Uterus (tissue), 4 donors: ENCODE measurements around the gene ASPA. TPM values are rescaled to one million over a fixed set of nuclear protein-coding genes. Genes with fewer than 3 reads are reported as not detected.

Experiments used
- DNase-seq, 2 donors: peaks; one replicate each; pipeline ENCODE4 v3.0.0-alpha.2; 2019 to 2020
- H3K27ac ChIP-seq, 2 donors: fragments of 200-600 bp; sonication (generic); 1 replicate in 1 of 2; 2 replicates in 1 of 2; pipeline ENCODE4 v1.5.1; 2016 to 2018
- H3K27me3 ChIP-seq, 2 donors: fragments of 200-600 bp; sonication (generic); one replicate each; pipeline ENCODE4 v1.5.1; 2018 to 2019; ENCODE audit warnings: control low read depth in 1 of 2
- H3K36me3 ChIP-seq, 2 donors: fragments of 200-600 bp; sonication (generic); one replicate each; pipeline ENCODE4 v1.5.1; 2019; ENCODE audit warnings: control low read depth in 1 of 2
- H3K4me1 ChIP-seq, 2 donors: fragments of 200-600 bp; sonication (generic); one replicate each; pipeline ENCODE4 v1.5.1; 2018 to 2019; ENCODE audit warnings: control low read depth in 1 of 2
- H3K4me3 ChIP-seq, 2 donors: fragments of 200-600 bp; sonication (generic); 1 replicate in 1 of 2; 2 replicates in 1 of 2; pipeline ENCODE4 v1.5.1; 2018 to 2019; ENCODE audit warnings: mild to moderate bottlenecking in 1 of 2
- H3K9me3 ChIP-seq, 2 donors: fragments of 200-600 bp; sonication (generic); one replicate each; pipeline ENCODE4 v1.5.1; 2019; ENCODE audit warnings: control low read depth in 1 of 2
- CTCF ChIP-seq, 4 experiments: fragments of 200-600 bp in 2 of 4; fragments of 450-650 bp in 2 of 4; sonication (generic) in 2 of 4; IDR thresholded peaks; one replicate each; pipeline ENCODE4 v1.5.1; 2016 to 2019; ENCODE audit warnings: antibody characterized with exemption in 4 of 4, mild to moderate bottlenecking in 2 of 4, moderate library complexity in 1 of 4
- POLR2A ChIP-seq, 2 donors: fragments of 450-650 bp; IDR thresholded peaks; one replicate each; pipeline ENCODE4 v1.6.1; 2016; ENCODE audit warnings: antibody characterized with exemption in 2 of 2, mild to moderate bottlenecking in 1 of 2, moderate library complexity in 1 of 2
- intact Hi-C: fragments of 100-400 bp; cut with DNase I; formaldehyde crosslinking; loops from one replicate; pipeline ENCODE4 v1.15.1; 2023; ENCODE audit warnings: low total_unique reads
- total RNA-seq, 4 donors: library from RNA; depleted of rRNA in 3 of 4; stranded (reverse); fragments of >200 nt in 3 of 4; gene quantifications; one replicate each; pipeline versions ENCODE4 v1.1.0 to v1.2.4, GENCODE V29; 2014 to 2023
- donor health status: DM: yes; HTN: yes; CAD: no.

Gene ASPA
- total RNA-seq, 4 donors from 2014 or later, result 1.3 to 19.4 (median 12.1) TPM

DNA sequence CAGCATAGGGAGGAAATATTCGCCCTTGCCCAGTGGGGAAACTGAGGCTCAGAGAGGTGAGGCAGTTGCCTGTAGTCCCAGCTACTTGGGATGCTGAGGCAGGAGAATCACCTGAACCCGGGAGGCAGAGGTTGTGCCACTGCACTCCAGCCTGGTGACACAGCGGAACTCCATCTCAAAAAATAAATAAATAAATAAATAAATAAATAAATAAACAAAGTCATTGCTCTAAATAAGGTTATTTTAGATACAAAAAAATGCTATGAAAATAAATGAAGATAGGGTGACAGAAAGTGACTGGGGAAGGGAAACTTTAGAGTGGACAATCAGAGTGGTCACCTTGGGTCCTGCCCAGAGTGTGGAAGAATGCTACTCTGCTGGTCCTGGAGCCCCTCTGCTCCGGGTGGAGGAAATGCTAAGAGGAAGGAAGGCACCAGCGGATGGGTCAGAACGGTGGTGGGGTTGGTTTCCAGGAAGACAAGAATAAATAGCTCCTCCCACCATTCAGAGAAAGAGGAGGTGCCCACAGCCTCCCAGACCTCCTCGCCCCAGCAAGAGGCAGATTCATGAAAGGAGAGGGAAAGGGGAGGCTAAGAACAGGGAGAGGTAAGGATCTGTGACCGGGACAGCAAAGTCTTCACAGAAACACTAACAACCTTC, 64.2 kb downstream of the ASPA start:
- H3K36me3 ChIP-seq, result no peaks in the 10 kb centered on the region
- no peak overlapping the region for H3K27ac ChIP-seq
- no peak overlapping the region for H3K4me3 ChIP-seq
- TF ChIP-seq CTCF (IDR thresholded peaks at IDR 0.05) (no peak), POLR2A (IDR thresholded peaks at IDR 0.05) (no peak)
- H3K4me1 ChIP-seq, result peaks cover 0 to 3% of the 10 kb centered on the region in 2 donors
- no peaks in the 10 kb centered on the region for H3K27me3 ChIP-seq
- intact Hi-C loops, result no loop called here
- no peak for DNase-seq
- H3K9me3 ChIP-seq, result no peaks in the 10 kb centered on the region

DNA sequence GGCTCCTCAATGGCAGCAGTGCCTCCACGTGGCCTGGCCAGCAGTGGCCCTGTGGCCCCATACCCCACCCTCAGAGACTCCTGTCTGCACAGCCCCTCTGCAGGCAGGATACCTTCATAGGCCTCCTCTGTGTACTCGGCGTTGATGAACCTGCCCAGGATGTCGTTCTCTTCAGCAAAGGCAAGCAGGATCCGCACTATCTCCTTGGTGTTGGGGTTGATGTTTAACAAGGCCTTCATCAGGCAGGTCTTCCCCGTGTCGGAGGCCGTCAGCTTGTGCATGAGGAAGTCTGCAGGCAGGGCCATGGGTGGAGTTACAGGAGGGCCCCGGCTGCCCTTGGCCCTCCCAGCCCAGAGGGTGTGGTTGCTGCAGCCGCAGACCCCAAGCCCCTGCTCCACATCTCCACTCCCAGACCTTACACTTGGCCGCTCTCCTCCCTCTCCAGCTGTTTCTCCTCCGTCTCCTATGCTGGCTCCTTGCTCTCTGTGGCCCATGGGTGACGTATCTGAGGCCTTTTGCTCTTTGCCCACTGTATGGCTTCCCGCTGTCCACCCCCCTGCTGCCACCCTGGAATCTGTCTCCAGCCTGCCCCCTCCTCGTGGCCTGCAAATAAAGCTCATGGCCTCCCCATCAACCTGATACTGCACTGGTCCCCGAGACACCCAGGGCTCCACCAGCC, 66.8 kb downstream of the ASPA start:
- Histone ChIP-seq H3K4me1 (no peaks in the 10 kb centered on the region), H3K36me3 (no peaks in the 10 kb centered on the region), H3K27me3 (no peaks in the 10 kb centered on the region), H3K4me3 (no peak overlapping the region), H3K9me3 (no peaks in the 10 kb centered on the region), H3K27ac (no peak overlapping the region)
- intact Hi-C loops, result no loop called here
- TF ChIP-seq CTCF (IDR thresholded peaks at IDR 0.05) (no peak), POLR2A (IDR thresholded peaks at IDR 0.05) (no peak)
- DNase-seq, result no peak

GRCh38 chr17:3543453-3543852, 67.7 kb downstream of the ASPA start:
- no peak overlapping the region for H3K27ac ChIP-seq
- no peaks in the 10 kb centered on the region for H3K36me3 ChIP-seq
- H3K4me1 ChIP-seq, result no peaks in the 10 kb centered on the region
- no peak overlapping the region for H3K4me3 ChIP-seq
- DNase-seq, result no peak
- H3K27me3 ChIP-seq, result no peaks in the 10 kb centered on the region
- no peaks in the 10 kb centered on the region for H3K9me3 ChIP-seq
- TF ChIP-seq POLR2A (IDR thresholded peaks at IDR 0.05) (no peak), CTCF (IDR thresholded peaks at IDR 0.05) (no peak)
- intact Hi-C loops, result no loop called here

GRCh38 chr17:3544365-3544764, 68.6 kb downstream of the ASPA start:
- TF ChIP-seq CTCF (IDR thresholded peaks at IDR 0.05) (no peak), POLR2A (IDR thresholded peaks at IDR 0.05) (no peak)
- no peaks in the 10 kb centered on the region for H3K27me3 ChIP-seq
- no peak for DNase-seq
- no peaks in the 10 kb centered on the region for H3K4me1 ChIP-seq
- H3K36me3 ChIP-seq, result no peaks in the 10 kb centered on the region
- H3K27ac ChIP-seq, result no peak overlapping the region
- no peak overlapping the region for H3K4me3 ChIP-seq
- intact Hi-C loops, result no loop called here
- H3K9me3 ChIP-seq, result no peaks in the 10 kb centered on the region

GRCh38 chr17:3545151-3545550, 69.4 kb downstream of the ASPA start:
- intact Hi-C loops, result no loop called here
- no peak overlapping the region for H3K27ac ChIP-seq
- H3K4me1 ChIP-seq, result no peaks in the 10 kb centered on the region

More at GRCh38 chr17:3545151-3545550, 69.4 kb downstream of the ASPA start:
- no peak overlapping the region for H3K4me3 ChIP-seq
- no peaks in the 10 kb centered on the region for H3K9me3 ChIP-seq
- H3K36me3 ChIP-seq, result no peaks in the 10 kb centered on the region
- no peaks in the 10 kb centered on the region for H3K27me3 ChIP-seq
- DNase-seq, result no peak
- no peak for TF ChIP-seq POLR2A (IDR thresholded peaks at IDR 0.05)
- TF ChIP-seq CTCF (IDR thresholded peaks at IDR 0.05), result no peak
